Activated CD8-positive, alpha-beta memory T cell treated with anti-CD3 and anti-CD28 coated beads, Interleukin-2, amount 50 U/mL, for 48 hours (primary cell): Measurements from ENCODE around the gene RPS23.
A peak's percentile ranks its signal among the peaks of the same experiment; 100 is the strongest.

Source experiments
- DNase-seq: peaks from one replicate; pipeline ENCODE4 v3.0.0-alpha.2; 2020

The RPS23 gene

GRCh38 chr5:82277987-82278710 is at the start of gene RPS23:
Gene RPS23 (minus strand): TSS chr5:82278354. CDS start chr5:82278323, 31 bp downstream.
- DNase-seq = peak; percentile 94

GRCh38 chr5:82327941-82328340 is 49.8 kb upstream of the RPS23 start:
- DNase-seq = no peak

GRCh38 chr5:82325996-82326395 is 47.8 kb upstream of the RPS23 start:
- no peak for DNase-seq

- DNase-seq = no peak
Observed at GRCh38 chr5:82325155-82325554, 47.0 kb upstream of the RPS23 start.

GRCh38 chr5:82320966-82321365 is 42.8 kb upstream of the RPS23 start:
- DNase-seq = no peak

GRCh38 chr5:82319651-82320376 is 41.7 kb upstream of the RPS23 start:
- no peak for DNase-seq

GRCh38 chr5:82319192-82319591 is 41.0 kb upstream of the RPS23 start:
- DNase-seq = no peak

GRCh38 chr5:82314964-82315758 is 37.0 kb upstream of the RPS23 start:
- no peak for DNase-seq

GRCh38 chr5:82313016-82313415 is 34.9 kb upstream of the RPS23 start:
- DNase-seq = no peak

GRCh38 chr5:82312373-82312856 is 34.3 kb upstream of the RPS23 start:
- DNase-seq = peak; percentile 62

GRCh38 chr5:82309091-82309531 is 31.0 kb upstream of the RPS23 start:
- DNase-seq = no peak

GRCh38 chr5:82308416-82308815 is 30.3 kb upstream of the RPS23 start:
- DNase-seq = no peak

- DNase-seq = no peak
Observed at GRCh38 chr5:82307451-82307850, 29.3 kb upstream of the RPS23 start.

GRCh38 chr5:82306151-82306550 is 28.0 kb upstream of the RPS23 start:
- DNase-seq = no peak

GRCh38 chr5:82301190-82301589 is 23.0 kb upstream of the RPS23 start:
- DNase-seq = no peak

GRCh38 chr5:82298668-82299067 is 20.5 kb upstream of the RPS23 start:
- DNase-seq = no peak

- DNase-seq = no peak
Observed at GRCh38 chr5:82297711-82298110, 19.6 kb upstream of the RPS23 start.

- DNase-seq = no peak
Observed at GRCh38 chr5:82296929-82297328, 18.8 kb upstream of the RPS23 start.

GRCh38 chr5:82295959-82296531 is 17.9 kb upstream of the RPS23 start:
- DNase-seq = no peak

GRCh38 chr5:82295144-82295543 is 17.0 kb upstream of the RPS23 start:
- DNase-seq = no peak

GRCh38 chr5:82291420-82291819 is 13.3 kb upstream of the RPS23 start:
- no peak for DNase-seq

GRCh38 chr5:82290908-82291307 is 12.8 kb upstream of the RPS23 start:
- DNase-seq = no peak

- no peak for DNase-seq
Observed at GRCh38 chr5:82290005-82290404, 11.9 kb upstream of the RPS23 start.
